Measurements from ENCODE around the gene NBEA.

DNA sequence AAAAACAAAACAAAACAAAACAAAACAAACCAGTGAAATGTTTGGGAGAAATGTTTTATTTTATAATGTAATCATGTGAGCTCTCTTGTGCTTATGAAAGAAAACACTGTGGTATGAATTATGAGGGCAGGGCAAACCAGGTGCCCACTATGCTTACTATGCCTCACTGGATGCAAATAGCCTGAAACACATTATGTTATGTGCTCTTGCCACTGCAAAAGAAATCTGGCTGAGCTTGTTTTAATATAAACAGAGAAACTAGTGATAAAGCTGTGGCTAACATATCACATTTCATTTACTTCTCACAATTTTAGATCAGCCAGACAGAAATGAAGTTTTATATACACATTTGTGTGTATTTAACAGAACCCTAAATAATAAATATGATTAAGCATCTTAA is 8.7 kb upstream of the NBEA start:
- TF ChIP-seq POLR2A (IDR thresholded peaks at IDR 0.05), result no peak
- TF ChIP-seq, protein P1, sequence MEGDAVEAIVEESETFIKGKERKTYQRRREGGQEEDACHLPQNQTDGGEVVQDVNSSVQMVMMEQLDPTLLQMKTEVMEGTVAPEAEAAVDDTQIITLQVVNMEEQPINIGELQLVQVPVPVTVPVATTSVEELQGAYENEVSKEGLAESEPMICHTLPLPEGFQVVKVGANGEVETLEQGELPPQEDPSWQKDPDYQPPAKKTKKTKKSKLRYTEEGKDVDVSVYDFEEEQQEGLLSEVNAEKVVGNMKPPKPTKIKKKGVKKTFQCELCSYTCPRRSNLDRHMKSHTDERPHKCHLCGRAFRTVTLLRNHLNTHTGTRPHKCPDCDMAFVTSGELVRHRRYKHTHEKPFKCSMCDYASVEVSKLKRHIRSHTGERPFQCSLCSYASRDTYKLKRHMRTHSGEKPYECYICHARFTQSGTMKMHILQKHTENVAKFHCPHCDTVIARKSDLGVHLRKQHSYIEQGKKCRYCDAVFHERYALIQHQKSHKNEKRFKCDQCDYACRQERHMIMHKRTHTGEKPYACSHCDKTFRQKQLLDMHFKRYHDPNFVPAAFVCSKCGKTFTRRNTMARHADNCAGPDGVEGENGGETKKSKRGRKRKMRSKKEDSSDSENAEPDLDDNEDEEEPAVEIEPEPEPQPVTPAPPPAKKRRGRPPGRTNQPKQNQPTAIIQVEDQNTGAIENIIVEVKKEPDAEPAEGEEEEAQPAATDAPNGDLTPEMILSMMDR (IDR thresholded peaks at IDR 0.05), result no peak

Measured in thyroid gland (tissue), 4 donors.